Gastrocnemius medialis (tissue), 4 donors: Measurements from ENCODE around the gene ITGB2. TPM values are rescaled to one million over a fixed set of nuclear protein-coding genes. Genes with fewer than 3 reads are reported as not detected.

Experiments
- ATAC-seq, 2 donors: fragments of 150-250 bp; one replicate each; pipeline ENCODE4 v1.9.1; 2016
- DNase-seq, 2 donors: peaks; one replicate each; pipeline ENCODE4 v3.0.0-alpha.2; 2019
- H3K27ac ChIP-seq, 4 donors: fragments of 200-600 bp; sonication (generic); 1 replicate in 1 of 4; 2 replicates in 3 of 4; pipeline ENCODE4 v1.5.1; 2016 to 2018; ENCODE audit warnings: mild to moderate bottlenecking in 2 of 4, moderate library complexity in 1 of 4
- H3K27me3 ChIP-seq, 3 donors: fragments of 200-600 bp; sonication (generic) in 2 of 3; 1 replicate in 1 of 3; 2 replicates in 2 of 3; pipeline versions ENCODE4 v1.5.1 to v1.6.0; 2016 to 2019; ENCODE audit warnings: mild to moderate bottlenecking in 1 of 3, moderate library complexity in 1 of 3
- H3K36me3 ChIP-seq, 2 donors: fragments of 200-600 bp; sonication (generic) in 1 of 2; one replicate each; pipeline ENCODE4 v1.5.1; 2017 to 2018
- H3K4me1 ChIP-seq, 2 donors: fragments of 200-600 bp; sonication (generic) in 1 of 2; one replicate each; pipeline ENCODE4 v1.5.1; 2016 to 2017; ENCODE audit warnings: mild to moderate bottlenecking in 2 of 2
- H3K4me3 ChIP-seq, 4 donors: fragments of 200-600 bp; sonication (generic) in 3 of 4; 1 replicate in 1 of 4; 2 replicates in 3 of 4; pipeline ENCODE4 v1.5.1; 2016 to 2019; ENCODE audit warnings: mild to moderate bottlenecking in 2 of 4
- H3K9me3 ChIP-seq, 3 donors: fragments of 200-600 bp; sonication (generic) in 2 of 3; 1 replicate in 1 of 3; 2 replicates in 2 of 3; pipeline ENCODE4 v1.5.1; 2016 to 2019
- CTCF ChIP-seq, 5 experiments: fragments of 450-650 bp in 3 of 5; fragments of 200-600 bp in 2 of 5; sonication (generic) in 2 of 5; IDR thresholded peaks in 4 of 5; conservative IDR thresholded peaks in 1 of 5; 1 replicate in 4 of 5; 2 replicates in 1 of 5; pipeline ENCODE4 v1.5.1; 2016 to 2019; ENCODE audit warnings: antibody characterized with exemption in 5 of 5, mild to moderate bottlenecking in 3 of 5, moderate library complexity in 3 of 5
- POLR2A ChIP-seq, 2 donors: fragments of 450-650 bp; IDR thresholded peaks; one replicate each; pipeline ENCODE4 v1.6.1; 2017; ENCODE audit warnings: antibody characterized with exemption in 2 of 2, mild to moderate bottlenecking in 2 of 2, moderate library complexity in 2 of 2
- in situ Hi-C, 4 donors: fragments of 200-750 bp; cut with MboI; loops; one replicate each; pipeline versions ENCODE4 v1.15.0 to v1.8.0; 2017; ENCODE audit warnings: low sequenced_read_pairs in 4 of 4
- intact Hi-C: fragments of 100-400 bp; cut with DNase I; formaldehyde crosslinking; loops from one replicate; pipeline ENCODE4 v1.15.1; 2023; ENCODE audit warnings: low total_unique reads
- total RNA-seq, 4 donors: library from RNA; depleted of rRNA; stranded (reverse); fragments of >200 nt; gene quantifications; one replicate each; pipeline versions ENCODE4 v1.1.0 to v1.2.3, GENCODE V29; 2016

Gene ITGB2
- total RNA-seq, 4 donors from 2014 or later: 10.9 to 41.7 (median 27.4) TPM

DNA sequence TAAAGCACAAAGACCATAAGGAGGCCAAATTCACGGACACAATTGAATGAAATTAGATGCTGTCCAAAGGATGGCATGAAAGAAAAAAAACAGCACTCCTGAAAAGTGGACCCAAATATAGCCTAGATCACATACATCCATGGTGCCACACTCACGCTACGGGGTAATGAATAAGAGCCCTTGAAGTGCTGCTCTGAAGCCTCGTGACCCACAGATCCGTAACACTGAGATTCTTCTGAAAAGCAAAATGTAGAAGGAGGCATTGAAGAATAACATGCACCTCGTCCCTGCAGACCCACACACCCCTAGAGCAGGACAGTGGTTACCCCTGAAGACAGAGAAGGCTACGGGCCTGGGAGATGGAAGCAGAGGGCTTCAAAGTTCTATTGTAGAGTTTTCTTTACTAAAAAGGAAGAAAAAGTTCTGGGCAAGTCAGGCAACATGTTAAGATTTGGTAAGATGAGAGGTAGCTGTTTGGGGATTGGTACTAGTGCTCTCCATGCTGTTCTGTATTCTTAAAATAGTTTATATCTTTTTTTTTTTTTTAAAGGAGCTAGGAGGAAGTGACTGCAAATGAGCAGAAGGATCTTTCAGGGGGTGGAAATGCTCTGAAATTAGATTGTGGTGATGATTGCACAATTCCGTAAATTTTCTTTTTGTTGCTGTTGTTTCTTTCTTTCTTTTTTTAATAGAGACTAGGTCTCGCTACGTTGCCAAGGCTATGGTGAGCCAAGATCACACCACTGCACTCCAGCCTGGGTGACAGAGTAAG, 4.1 kb upstream of the ITGB2 start:
- H3K27me3 ChIP-seq: peaks cover 21 to 29% (median 22%) of the 10 kb centered on the region in 3 donors
- in situ Hi-C loops: loop anchor here in 1 of 4 donors (25.0 kb wide), 1 partner anchor 363 kb away; the partner anchor contains the start of gene POFUT2
- TF ChIP-seq CTCF (IDR thresholded peaks at IDR 0.05 in 4 of 5, conservative IDR thresholded peaks at IDR 0.05 in 1 of 5) (no peak), POLR2A (IDR thresholded peaks at IDR 0.05) (no peak)
- H3K27ac ChIP-seq: peak overlapping the region in 1 of 4 donors; percentile 10
- DNase-seq (no peak), ATAC-seq (no peak)
- no peaks in the 10 kb centered on the region for H3K9me3 ChIP-seq
- H3K4me3 ChIP-seq: no peak overlapping the region
- no peaks in the 10 kb centered on the region for H3K4me1 ChIP-seq
- H3K36me3 ChIP-seq: no peaks in the 10 kb centered on the region
- intact Hi-C loops: no loop called here

DNA sequence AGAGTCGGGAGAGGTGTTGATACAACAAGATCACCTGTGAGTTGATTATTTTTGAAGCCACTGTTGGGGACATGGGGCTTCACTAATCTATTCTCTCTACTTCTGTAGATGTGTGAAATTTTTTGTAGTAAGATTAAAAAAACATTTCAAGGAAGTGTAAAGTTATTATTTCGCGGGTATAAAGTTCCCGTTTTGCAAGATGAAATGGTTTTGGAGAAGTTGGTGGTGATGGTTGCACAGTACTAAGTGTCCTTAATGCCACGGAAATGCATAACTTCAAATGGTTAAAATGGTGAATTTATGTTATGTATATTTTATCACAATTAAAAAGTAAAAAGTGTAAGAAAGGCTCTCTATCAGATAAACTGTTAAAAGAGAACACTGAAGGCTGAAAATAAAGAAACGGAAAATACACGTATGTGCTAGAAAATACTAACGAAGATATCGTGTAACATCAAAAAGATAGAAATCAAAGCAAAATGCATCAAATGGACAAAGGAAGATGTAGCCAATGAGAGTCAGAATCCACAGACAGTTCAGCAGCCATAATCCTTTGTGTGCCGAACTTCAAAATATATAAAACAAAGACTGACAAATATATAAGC, 2.9 kb upstream of the ITGB2 start:
- intact Hi-C loops: no loop called here

DNA sequence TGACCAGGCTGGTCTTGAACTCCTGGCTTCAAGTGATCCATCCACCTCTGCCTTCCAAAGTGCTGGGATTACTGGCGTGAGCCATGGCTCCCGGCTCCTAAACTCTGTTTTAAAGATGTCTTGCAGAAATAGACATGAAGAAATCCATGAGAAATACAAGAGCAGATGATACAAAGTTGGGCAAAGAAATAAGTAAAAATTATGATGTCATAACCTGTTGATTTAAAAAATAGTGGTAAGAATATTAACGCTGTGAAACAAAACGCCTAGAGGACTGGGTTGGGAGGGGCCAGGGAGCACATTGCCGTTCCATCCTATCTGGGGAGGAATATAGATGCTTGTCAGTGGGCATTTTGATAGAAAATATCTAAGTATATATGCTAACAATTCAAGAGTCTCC, 1.2 kb upstream of the ITGB2 start:
- Histone ChIP-seq H3K4me3 (no peak overlapping the region), H3K36me3 (no peaks in the 10 kb centered on the region), H3K27me3 (peaks cover 8 to 18% (median 15%) of the 10 kb centered on the region in 3 donors), H3K4me1 (no peaks in the 10 kb centered on the region), H3K9me3 (no peaks in the 10 kb centered on the region), H3K27ac (no peak overlapping the region)
- no peak for DNase-seq
- intact Hi-C loops (no loop called here), in situ Hi-C loops (no loop called here)
- ATAC-seq: no peak
- TF ChIP-seq CTCF (IDR thresholded peaks at IDR 0.05 in 4 of 5, conservative IDR thresholded peaks at IDR 0.05 in 1 of 5) (no peak), POLR2A (IDR thresholded peaks at IDR 0.05) (no peak)

More for the DNA sequence above, 2.9 kb upstream of the ITGB2 start:
- in situ Hi-C loops: no loop called here
- no peak overlapping the region for H3K4me3 ChIP-seq
- no peak overlapping the region for H3K27ac ChIP-seq
- ATAC-seq: no peak
- no peaks in the 10 kb centered on the region for H3K4me1 ChIP-seq
- no peak for DNase-seq
- H3K27me3 ChIP-seq: peaks cover 13 to 22% (median 14%) of the 10 kb centered on the region in 3 donors
- no peaks in the 10 kb centered on the region for H3K36me3 ChIP-seq
- H3K9me3 ChIP-seq: no peaks in the 10 kb centered on the region
- no peak for TF ChIP-seq CTCF (IDR thresholded peaks at IDR 0.05 in 4 of 5, conservative IDR thresholded peaks at IDR 0.05 in 1 of 5)
- no peak for TF ChIP-seq POLR2A (IDR thresholded peaks at IDR 0.05)

GRCh38 chr21:44919913-44920693, 596 bp downstream of the ITGB2 start:
- TF ChIP-seq CTCF (IDR thresholded peaks at IDR 0.05 in 4 of 5, conservative IDR thresholded peaks at IDR 0.05 in 1 of 5) (no peak), POLR2A (IDR thresholded peaks at IDR 0.05) (no peak)
- Histone ChIP-seq H3K27me3 (peaks cover 3 to 13% (median 12%) of the 10 kb centered on the region in 3 donors), H3K27ac (no peak overlapping the region), H3K4me3 (peak overlapping the region in 1 of 4 donors; percentile 34), H3K9me3 (no peaks in the 10 kb centered on the region), H3K36me3 (no peaks in the 10 kb centered on the region), H3K4me1 (no peaks in the 10 kb centered on the region)
- no peak for ATAC-seq
- in situ Hi-C loops (no loop called here), intact Hi-C loops (no loop called here)
- DNase-seq: no peak
